Raji (cell line): ENCODE results near the gene SPRY4.

Experiments used
- POLR2A ChIP-seq: IDR thresholded peaks from 2 replicates; pipeline ENCODE4 v1.6.1; 2011; ENCODE audit warnings: low read depth, low read length, control low read depth; ENCODE audit not compliant: insufficient read depth

SPRY4 gene

DNA sequence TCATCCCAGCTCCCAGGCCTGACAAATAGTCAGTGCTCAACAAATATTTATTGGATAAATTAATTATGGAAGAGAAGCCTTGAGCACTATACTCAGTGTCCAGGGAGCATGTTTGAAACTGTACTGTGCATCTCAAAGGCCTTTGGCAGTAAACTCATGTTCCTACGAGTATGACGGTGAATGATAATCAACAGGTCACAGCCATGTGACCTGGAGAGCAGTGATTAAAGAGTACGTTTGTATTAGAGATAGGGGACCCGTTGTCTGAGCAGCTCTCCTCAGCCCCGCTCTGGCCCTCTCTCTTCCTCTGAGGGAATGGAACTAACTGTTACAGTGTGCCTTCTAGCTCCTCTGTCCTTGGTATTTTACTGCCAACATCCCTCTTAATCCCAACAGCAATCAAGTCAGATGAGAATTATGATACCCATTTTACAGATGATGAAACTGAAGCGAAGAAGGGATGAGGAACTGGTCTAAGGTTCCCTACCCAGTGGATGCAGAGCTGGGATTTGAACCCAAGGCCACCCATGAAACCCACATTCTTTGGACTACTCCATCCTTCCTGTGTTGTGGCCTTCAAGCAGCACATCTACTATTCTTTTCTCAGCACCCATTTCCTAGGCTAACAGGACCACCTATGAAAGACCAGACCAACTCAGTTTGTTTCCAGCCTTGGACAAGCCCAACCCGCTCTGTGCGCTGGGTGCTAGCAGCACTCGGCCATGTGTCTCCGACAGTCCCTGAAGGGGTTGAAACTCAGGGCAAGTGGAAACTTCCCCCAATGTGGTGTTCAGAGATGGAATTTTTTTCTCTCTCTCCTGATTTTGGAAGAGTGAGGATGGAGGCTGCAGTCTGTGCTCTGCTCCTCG is 34.9 kb downstream of the SPRY4 start:
- no peak for TF ChIP-seq POLR2A

DNA sequence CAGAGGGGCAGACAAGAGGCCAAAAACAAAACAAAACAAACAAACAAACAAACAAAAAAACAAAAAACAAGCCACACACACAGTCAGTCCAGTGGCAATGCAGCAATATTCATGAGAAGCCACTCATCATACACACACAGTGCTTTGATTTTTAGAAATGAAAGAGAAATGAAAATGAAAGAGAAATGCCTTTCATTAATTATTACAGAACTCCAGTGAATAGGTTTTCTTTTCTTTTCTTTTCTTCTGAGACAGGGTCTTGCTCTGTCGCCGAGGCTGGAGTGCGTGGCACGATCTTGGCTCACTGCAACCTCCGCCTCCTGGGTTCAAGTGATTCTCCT is 36.9 kb downstream of the SPRY4 start:
- no peak for TF ChIP-seq POLR2A

DNA sequence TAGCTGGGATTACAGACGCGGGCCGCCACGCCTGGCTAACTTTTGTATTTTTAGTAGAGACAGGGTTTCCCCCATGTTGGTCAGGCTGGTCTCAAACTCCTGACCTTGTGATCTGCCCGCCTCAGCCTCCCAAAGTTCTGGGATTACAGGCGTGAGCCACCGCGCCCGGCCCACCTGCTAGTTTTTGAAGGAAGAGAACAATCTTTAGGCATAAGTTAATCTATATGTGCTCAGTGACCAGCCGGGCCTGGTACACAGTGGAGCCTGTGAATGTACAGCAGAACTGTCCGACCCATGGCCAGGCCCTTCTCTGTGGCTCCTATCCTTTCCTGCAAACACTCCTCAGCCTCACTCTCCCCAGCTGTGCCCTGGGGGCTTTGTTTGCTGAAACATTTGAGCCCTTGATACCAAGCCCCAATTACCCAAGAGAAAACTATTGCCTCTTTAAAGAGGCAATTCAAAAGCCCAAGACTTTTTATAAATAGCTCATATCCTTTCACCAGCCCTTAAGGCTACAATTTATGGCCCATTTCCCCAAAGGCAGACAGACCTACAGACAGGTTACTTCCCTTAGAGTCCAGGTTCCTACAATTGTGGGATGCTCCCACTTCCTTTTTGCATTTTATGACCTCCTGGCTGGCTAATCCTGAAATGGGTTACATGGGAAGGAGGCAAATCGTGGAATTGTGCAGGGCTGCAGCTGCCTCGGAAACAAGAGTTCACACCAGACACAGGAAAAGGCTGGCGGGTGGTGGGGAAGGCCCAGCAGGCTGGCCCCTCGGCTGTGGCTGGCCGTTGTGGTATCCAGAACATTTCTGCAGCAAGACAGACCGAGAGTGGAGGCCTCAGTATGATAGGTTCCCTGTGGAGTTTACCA is 37.5 kb downstream of the SPRY4 start:
- TF ChIP-seq POLR2A: no peak

GRCh38 chr5:142286111-142286510 is 38.7 kb downstream of the SPRY4 start:
- no peak for TF ChIP-seq POLR2A

GRCh38 chr5:142283304-142283703 is 41.5 kb downstream of the SPRY4 start:
- TF ChIP-seq POLR2A: no peak

DNA sequence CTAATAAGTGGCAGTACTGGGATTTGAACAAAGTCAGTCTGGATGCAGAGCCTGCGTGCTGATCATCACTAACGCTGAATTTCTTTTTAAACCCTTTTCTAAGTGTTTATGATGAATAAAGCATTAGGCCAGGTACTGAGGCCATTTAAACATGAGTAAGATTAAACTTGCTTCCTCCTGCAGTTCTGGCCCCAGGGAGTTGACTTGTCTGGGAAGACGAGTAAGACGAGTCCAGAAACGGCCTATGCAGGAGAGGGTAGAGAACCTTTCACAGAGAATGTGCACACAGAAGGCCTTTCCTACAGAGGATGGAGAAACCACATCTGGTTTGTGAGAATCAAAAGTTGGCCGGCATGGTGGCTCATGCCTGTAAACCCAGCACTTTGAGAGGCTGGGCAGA is 42.9 kb downstream of the SPRY4 start:
- no peak for TF ChIP-seq POLR2A

GRCh38 chr5:142281008-142281367 is 43.8 kb downstream of the SPRY4 start:
- TF ChIP-seq POLR2A: no peak

DNA sequence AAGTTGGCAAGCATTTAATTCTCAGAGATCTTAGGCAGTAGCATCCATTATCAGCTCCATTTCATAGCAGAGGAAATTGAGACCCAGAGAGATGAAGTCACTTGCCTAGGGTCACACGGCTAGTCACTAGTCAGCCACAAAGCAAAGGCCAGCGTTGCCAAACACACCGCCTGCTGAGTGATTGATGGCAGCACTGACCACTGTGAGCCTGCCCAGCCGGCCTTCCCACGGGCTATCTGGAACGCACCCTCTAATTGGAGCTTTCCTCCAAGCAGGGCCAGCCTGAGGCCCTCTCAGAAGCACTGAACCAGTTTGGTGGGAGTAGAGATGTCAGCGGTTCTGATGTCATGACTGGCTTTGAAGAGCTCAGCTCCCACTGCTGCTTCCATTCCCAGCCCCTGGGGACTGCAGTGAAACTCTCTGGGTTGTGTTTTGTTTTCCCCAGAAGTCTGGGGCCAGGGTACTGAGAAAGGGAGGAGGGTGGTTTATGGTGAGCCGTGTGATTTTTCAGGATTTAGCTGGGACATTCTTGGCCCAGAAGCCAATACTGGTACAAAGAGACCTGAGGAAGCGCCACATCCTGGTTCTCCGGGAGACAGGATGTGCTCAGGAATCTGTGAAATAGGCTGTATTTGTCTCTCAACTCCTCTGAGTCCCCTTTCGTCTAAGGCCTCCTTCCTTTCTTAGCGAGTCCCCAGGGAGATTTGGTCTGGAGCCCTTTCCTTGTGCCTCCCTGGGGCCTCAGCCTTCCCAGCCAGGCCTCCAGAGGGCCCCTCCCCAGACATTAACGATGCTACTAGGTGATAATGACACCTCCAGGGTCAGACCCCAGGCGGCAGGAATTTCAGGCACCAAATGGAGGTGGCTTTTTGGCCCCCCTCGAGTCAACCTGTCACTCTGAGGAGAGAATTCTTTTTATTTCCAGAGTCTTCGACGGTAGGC is 44.5 kb downstream of the SPRY4 start:
- no peak for TF ChIP-seq POLR2A

DNA sequence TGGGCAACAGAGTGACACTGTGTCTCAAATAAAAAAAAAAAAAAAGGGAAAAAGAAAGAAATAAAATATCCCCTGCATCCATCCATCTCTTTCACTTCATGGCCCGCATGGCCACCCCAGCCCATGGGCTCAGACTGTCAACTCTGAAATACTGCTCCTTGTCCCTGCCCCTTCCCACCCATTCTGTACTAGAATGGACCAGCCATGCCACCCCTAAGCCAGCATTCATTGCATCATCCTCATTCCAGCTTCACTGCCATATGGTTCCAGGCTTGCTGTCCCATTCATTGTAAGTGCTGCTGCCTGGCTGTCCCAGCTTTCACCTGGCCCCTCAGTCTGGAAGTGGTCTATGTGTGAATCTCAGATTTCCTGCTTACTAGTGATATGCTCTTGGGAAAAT is 46.2 kb downstream of the SPRY4 start:
- no peak for TF ChIP-seq POLR2A

DNA sequence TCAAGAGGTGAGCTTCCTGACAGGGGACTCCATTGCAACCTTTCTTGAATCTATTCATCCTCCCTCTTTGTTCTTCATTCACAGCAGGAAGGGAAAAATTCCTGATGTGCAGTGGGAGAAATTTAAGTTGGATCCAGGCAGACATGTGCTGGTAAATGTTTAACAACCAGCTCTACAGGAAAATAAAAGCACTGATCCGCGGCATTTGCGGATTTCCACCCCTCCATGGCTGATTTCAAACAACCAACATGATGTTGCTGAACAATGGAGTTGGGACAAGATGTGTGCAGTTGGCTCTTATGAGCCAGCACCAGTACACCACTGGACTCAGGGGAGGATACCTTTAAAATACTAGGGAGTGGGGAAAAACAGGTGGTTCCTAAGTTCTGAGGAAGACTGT is 47.0 kb downstream of the SPRY4 start:
- TF ChIP-seq POLR2A: no peak

- TF ChIP-seq POLR2A: no peak
Measured at GRCh38 chr5:142276517-142276916, 48.3 kb downstream of the SPRY4 start.

DNA sequence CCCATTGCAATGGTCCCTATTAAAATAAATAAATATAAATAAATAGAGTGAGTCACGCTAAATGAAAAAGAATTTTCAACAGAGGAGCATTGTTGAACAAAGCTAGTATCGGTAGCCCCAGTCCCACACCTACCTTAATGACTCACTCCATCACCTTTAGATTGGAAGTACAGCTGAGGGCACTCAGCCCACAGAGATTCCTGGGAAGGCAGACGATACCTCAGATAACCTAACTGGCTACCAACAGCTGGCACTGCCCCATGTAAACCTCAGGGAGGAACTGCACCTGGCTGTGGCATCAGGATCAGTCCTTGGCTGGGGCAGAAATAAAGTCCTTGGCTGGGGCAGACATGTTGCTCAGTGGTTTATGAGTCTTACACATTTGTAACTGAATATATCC is 49.3 kb downstream of the SPRY4 start:
- TF ChIP-seq POLR2A: no peak

DNA sequence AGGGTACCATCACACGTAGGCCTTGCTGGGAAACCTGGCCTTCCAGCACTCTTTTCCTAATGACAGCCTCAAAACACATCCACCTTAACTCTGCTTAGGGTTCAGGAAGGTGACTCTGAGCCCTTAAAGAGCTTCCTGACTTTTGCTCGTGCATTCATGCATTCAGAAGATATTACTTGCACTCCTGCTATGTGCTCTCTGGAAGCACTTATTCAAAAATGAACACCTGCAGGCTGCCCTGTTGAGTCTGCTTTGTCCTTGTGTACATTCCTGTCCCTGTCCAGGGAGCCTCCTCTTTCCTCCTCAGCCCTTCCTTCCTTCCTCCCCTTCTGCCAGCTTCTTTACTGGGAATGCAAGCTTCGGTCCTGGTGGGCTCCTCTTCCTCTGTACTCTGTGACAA is 61.5 kb downstream of the SPRY4 start:
- TF ChIP-seq POLR2A: no peak

GRCh38 chr5:142262683-142263082 is 62.1 kb downstream of the SPRY4 start:
- TF ChIP-seq POLR2A: no peak
